Skin epidermis (tissue), 12 donors: ENCODE data around the gene SRD5A1.
A peak's percentile ranks its signal among the peaks of the same experiment; 100 is the strongest.

Source experiments
- H3K27ac ChIP-seq, 21 experiments: fragments of 200-600 bp; sonication (generic) in 11 of 21; one replicate each; pipeline ENCODE4 v1.5.0; 2020; ENCODE audit warnings: mild to moderate bottlenecking in 3 of 21, inconsistent platforms in 2 of 21, moderate library complexity in 2 of 21
- H3K4me3 ChIP-seq, 7 experiments: fragments of 200-600 bp; sonication (generic) in 2 of 7; one replicate each; pipeline ENCODE4 v1.5.0; 2020; ENCODE audit warnings: inconsistent platforms in 2 of 7, mild to moderate bottlenecking in 2 of 7, moderate library complexity in 1 of 7

Gene SRD5A1, protein sequence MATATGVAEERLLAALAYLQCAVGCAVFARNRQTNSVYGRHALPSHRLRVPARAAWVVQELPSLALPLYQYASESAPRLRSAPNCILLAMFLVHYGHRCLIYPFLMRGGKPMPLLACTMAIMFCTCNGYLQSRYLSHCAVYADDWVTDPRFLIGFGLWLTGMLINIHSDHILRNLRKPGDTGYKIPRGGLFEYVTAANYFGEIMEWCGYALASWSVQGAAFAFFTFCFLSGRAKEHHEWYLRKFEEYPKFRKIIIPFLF

DNA sequence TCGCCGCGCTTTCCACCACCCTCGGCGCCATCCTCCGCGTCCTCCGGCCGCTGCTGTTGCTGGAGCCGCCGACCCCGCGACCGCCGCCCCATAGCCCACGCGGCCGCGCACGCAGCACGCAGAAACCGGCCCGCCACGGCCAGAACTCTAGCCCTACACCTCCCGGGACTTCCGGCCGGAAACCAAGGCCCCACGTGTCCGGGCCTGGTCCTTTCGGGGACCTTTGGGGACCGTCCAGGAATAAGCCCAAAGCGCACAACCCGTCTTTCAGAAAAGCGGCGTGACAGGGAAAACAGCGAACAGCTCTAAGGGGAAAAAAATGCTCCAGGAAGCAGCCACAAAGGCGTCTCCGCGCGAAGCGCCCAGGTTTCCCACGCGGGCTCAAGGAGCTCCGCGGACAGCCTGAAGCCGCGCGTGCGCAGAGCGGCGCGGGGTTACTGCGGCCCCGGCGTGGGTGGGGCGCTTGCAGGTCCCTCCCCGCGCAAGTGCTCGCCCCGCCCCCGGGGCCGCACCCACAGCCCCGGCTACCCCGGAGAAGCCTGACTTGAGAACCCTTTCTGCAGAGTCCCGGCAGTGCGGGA, at the start of gene SRD5A1, which contains the start of gene NSUN2:
SRD5A1 (plus strand) TSS at position 553 of the 581 bp plus-strand sequence. CDS start 137 bp downstream, outside the sequence.
NSUN2 (minus strand) TSS at position 157 of the 581 bp plus-strand sequence; CDS start at position 92, 65 bp downstream.
- Histone ChIP-seq H3K27ac (peak within 1 kb of the TSS; percentile 92 to 100 (median 98)), H3K4me3 (peak within 1 kb of the TSS; percentile 83 to 99 (median 91))

DNA sequence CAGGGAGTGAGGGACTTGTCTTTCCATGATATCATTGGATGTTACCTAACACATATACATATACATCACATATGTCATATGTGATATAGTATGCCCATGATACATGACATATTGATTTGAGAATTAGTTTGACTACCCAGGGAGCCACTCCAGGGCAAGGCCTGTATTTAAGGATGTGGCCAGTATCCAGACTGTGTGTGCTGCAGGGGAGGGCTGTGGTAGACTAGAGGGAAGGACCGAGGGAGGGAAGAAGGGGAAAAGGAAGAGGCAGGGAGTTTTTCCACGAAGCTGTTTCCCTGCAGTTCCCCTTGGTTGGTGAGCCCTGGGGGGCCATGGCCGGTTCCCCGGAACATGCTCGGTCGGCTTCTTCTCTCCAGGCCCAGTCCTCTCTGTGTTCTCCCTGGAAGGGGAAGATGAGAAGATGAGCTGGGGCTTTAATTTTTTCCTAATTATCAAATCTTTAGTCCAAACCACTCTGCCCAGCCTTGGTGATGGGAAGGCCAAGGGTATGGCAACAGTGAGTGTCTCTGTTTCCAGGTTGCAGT, 49.1 kb upstream of the SRD5A1 start:
- H3K27ac ChIP-seq = no peak overlapping the region
- no peak overlapping the region for H3K4me3 ChIP-seq

DNA sequence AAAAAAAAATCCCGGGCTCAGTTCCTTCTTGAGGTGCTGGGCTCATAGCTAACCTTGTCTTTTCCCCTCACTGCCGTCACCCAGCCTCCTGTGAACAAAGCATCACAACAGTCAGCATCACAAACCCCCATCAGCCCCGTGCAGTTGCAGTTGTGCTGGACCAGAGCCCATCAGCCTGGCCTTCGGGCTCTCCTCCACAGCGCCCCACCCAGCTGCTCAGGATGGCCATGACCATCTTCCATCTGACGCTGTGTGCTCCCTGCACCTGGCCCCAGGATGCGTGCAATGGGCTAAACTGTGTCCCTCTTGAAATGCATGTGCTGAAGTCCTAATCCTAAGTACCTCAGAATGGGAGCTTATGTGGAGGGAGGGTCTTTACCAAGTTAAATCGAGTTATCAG, 48.5 kb upstream of the SRD5A1 start:
- Histone ChIP-seq H3K4me3 (no peak overlapping the region), H3K27ac (no peak overlapping the region)

DNA sequence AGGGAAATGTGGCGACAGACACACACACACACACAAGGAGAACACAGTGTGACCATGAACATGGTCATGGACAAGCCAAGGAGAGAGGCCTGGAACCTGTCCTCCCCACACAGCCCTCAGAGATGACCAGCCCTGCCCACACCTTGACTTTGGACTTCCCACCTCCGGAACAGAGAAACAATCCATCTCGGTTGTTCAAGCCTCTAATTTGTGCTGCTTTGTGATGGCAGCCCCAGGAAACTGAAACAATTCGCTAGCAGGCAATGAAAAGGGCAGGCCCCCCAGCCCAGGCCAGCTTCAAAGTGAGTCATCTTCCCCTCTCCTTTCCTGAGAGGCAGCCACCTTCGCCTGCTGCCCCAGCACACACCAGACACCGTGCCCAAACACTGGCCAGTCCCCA, 48.1 kb upstream of the SRD5A1 start:
- H3K4me3 ChIP-seq = no peak overlapping the region

DNA sequence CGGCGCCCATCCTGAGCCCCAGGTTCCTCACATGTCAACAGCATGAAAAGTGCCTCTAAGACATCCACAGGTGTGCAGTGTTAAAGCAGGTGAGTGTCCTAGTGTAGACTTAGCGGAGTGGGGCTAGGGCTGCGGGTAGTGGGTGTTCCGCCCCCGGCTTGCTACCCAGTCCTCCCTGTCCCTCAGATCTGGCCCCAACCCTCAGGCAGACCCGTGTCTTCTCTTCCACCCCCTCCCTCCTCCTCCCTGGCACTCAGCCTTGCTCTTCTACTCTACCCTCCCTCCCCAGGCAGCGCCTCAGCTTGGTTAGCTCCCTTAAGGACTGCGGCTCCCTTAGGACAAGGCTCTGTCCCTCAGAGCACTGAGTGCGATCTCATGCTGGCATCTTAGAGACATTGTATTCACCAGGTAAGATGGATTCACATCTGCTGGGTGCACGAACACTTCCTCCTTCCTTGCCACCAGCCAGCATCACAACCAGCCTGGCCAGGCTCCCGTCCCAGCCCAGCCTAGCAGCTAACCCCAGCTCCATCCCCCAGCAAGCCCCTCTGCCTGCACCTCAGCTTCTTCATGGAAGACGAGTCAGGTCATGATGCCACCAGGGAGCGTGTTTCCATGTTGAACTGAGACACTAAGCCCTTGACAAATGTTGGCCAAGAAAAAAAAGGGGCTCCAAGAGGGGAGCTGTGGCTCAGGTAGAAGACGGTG, 47.1 kb upstream of the SRD5A1 start:
- no peak overlapping the region for H3K4me3 ChIP-seq
- H3K27ac ChIP-seq = no peak overlapping the region

More for the DNA sequence above, 48.1 kb upstream of the SRD5A1 start:
- H3K27ac ChIP-seq = no peak overlapping the region

DNA sequence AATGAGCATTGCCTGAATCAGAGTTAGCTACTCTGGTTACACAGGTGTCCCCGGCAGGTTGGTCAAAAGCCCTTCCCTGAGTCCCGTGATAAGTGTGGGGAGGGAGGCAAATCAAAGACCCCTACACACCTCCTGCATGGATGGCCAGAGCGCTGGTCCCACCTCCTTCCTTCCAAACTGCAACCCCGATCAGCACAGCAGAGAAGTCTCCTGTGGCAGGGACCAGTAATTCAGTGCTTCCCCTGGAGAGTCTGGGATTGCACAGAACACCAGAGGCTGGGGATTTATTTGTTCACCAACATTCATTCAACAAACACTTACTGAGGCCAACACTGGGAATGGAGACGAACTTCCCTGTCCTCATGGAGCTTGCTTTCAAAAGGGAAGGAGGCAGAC, 46.6 kb upstream of the SRD5A1 start:
- H3K4me3 ChIP-seq = no peak overlapping the region
- H3K27ac ChIP-seq = no peak overlapping the region

DNA sequence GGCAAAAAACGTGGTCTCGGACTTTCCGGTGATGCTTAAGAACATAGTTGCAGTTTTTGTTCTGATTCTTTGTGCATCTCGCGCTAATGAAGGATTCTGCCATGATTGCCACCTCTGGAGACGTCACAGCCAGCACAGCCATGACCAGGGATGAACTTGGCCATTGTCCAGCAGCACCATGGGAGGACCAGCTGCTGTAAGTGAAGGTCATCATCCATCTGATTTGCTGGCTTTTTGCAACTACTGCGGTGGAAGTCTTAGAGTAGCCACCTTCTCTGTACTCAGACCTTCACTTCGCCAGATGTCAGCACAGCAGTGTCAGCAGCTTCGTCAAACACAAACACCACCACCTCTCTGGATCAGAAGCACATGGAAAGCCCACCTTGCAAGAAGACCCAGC, 46.1 kb upstream of the SRD5A1 start:
- H3K27ac ChIP-seq = no peak overlapping the region
- H3K4me3 ChIP-seq = no peak overlapping the region

DNA sequence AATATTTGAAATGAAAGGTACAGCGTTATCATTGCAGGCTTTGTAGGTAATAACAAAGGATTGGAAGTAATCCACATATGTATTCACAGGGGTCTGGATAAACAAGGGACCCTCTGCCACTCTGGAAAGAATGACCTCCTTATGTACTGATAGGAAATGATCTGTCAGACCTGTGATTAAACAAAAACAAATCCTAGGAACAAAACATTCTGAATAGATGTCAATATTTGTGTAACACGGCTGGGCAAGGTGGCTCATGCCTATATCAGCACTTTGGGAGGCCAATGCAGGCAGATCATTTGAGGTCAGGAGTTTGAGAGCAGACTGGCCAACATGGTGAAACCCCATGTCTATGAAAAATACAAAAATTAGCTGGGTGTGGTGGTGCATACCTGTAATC, 42.7 kb upstream of the SRD5A1 start:
- Histone ChIP-seq H3K27ac (no peak overlapping the region), H3K4me3 (no peak overlapping the region)

DNA sequence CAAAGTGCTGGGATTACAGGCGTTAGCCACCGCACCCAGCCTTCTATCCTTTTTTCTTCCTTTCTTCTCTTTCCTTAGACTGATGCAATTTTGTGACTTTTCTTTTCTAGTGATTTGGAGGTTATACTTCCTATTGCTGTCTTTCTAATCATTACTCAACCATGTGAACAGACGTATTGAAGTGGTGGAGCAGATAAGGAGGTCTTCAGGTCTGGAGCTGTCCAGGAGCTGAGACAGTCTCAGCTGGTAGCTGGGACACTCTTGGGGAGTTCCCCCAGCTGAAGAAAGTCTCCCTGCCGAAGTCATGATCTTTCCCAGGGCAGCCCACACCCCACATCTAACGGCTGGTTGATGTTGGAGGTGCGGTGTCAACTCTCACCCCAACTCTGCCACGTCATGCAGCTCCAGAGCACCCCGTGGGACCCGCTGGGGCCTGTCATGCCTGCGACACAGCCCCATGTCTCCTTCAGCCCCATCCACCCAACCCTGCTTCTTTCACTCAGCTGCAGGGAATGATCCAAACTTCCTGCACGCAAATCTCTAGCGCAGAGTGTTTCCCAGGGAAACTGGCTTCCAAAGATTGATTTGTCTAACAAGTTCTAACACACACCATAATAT, 41.5 kb upstream of the SRD5A1 start:
- Histone ChIP-seq H3K4me3 (no peak overlapping the region), H3K27ac (no peak overlapping the region)

DNA sequence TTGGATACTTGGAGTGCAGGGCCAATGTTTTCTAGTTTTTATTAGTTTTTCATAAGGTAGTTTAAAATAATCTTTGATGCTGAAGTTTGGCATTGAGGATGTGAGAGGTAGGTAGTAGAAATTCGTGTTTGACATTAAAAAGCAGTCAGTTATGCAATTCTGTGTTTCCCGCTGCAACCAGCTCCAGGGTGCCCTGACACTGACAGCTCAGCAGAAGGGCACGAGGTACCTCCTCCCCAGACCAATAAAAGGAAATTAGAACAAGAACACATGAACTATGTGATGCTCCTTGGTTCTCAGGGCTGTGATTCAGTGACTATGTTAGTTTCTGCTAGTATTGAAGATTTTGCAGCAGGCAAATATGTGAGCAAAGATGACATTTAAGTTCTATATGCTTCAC, 40.6 kb upstream of the SRD5A1 start:
- Histone ChIP-seq H3K27ac (no peak overlapping the region), H3K4me3 (no peak overlapping the region)

DNA sequence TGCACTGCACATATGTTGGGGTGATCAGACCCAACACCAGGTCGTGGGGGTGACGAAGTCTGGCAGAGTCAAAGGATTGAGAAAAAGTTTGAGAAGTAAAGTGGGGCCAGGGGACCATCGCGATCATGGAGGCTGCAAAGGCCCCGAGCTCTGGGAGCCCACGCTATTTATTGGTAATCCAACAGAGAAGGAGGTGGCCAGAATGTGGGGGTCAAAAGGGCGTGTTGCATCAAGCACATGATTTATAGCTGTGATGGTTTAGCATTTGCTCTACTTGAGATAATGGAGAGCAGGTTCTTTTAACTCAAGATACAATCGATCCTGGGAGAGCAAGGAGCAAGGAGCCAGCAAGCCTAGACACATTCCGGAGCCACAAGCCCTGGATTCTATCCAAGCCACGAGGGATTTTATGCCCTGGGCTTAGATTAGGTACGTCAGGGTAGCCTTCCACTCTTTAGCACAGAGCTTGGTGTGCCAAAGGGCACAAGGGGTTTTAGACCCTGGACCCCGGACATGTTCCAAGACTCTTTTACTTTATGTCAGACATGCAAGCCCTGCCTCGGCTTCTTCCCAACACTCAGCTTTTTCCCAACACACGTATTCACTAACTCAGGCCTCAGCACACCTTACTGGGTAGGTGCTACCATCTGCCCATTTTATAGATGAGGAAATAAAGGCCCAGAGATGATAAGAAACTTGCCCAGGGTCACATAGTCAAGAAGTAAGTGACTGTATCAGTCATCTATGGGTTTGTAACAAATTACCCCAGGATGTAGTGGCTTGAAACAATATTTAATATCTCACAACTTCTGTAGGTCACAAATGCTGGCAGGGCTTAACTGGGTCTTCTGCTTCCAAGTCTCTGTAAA, 39.9 kb upstream of the SRD5A1 start:
- Histone ChIP-seq H3K27ac (no peak overlapping the region), H3K4me3 (no peak overlapping the region)

DNA sequence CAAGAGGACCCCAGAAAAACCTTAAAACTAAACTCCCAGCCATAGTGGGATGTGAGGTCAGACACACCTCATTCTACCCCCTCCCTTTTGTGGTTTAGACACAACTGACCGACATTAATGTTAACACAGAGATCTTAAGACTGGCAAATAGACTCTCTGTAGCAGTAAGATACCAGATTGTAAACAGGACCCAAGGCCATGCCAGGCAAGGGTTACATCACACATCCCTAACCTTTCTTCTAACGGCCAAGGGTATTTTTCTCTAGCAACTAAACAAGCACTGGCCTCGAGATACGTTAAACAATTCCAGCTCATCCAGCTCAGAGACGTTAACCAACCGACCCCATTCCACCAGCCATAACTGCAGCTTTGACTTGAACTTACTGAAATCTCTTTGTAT, 39.2 kb upstream of the SRD5A1 start:
- no peak overlapping the region for H3K27ac ChIP-seq
- no peak overlapping the region for H3K4me3 ChIP-seq

DNA sequence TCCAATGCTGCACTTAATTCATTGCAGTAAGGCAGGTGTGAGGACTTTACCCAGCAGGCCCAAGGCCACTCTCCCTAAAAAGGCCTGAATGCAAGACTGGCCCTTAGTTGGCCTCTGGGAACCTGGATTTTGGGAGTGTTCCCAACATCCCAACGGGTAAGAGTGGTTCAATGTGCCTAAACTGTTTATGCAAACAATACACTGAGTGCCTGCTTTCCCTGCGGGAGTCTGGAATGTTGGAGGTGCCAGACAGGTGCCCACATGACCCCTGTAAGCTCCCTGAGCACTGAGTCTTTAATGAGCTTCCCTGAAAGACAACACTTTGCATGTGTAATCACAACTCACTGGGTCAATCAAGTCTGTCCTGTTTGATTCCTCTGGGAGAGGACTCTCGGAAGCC, 37.8 kb upstream of the SRD5A1 start:
- no peak overlapping the region for H3K27ac ChIP-seq
- H3K4me3 ChIP-seq = no peak overlapping the region

DNA sequence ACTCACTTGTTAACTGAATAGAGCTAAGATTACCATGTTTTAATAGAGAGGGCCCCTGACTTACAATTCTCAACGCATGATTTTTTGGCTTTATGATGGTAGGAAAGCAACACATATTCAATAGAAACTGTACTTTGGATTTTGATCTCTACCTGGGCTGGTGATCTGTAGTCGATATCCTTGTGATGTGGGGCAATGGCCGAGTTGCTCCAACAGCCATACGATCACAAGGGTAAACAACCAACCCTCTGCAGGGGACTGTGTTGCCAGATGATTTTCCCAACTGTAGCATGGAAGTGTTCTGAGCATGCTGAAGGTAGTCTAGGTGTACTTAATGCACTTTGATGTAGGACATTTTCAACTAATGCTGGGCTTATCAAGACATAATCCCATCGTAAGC, 36.9 kb upstream of the SRD5A1 start:
- no peak overlapping the region for H3K27ac ChIP-seq
- no peak overlapping the region for H3K4me3 ChIP-seq

DNA sequence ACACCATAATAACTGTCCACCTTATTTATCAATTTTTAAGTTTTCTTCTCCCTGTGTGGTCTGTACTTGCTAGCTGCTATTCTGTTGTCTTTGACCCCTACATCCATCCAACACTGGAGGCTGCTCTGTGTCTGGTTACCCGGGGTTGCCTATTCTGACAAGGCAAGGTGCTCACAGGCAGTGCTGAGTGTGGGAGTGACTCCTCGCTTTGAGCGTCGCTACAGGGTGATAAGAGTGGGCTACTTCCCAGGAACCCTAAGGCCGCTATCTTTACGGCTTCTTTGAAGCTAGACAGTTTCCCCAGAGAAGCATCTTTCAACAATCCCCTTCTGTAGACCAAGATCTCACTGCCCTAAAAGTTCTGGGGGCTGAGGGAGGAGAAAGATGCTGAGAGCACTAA, 35.7 kb upstream of the SRD5A1 start:
- Histone ChIP-seq H3K27ac (no peak overlapping the region), H3K4me3 (no peak overlapping the region)

DNA sequence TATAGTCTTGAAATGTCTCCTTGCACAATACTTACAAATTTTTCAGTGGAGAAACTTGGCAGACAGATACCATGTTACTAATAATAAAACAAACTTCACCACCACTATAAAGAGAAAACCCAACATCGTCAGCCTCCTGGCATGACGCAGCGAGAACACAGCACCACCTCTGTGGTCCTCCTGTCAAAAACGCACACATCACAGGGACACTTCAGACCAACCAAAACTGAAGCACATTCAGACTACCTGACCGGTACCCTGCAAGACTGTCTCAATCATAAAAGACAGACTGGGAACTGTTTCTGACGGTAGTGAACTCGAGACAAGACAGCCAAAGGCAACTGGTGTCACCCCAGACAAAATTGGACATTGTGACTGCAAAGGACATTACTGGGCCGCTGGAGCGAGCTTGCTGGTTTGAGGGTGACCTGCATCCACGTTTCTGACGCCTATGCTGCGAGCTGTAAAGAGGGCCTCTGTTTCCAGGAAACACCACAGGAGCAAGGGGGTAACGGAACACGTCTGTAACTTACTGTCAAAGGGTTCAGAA, 34.8 kb upstream of the SRD5A1 start:
- no peak overlapping the region for H3K27ac ChIP-seq

DNA sequence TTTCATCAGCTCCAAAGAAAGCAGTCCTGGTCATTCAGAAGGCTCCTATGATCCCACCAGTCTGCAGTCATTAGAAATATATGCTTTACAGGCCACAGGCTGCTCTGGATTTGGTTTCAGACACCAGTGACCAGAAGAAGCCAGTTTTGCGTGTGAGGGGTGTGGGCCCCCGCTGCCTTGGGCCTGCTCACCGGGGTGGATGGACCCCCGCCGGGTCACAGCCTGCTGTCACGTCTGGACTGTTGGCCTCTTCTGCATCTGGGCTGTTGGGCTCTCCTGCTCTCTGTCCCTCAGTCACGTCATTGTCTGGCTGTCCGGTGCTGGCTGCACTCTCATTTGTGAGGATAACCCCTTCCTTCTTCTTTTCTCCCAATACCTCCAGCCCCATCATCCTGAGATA, 33.5 kb upstream of the SRD5A1 start:
- no peak overlapping the region for H3K4me3 ChIP-seq
- H3K27ac ChIP-seq = no peak overlapping the region

More for the DNA sequence above, 34.8 kb upstream of the SRD5A1 start:
- no peak overlapping the region for H3K4me3 ChIP-seq

DNA sequence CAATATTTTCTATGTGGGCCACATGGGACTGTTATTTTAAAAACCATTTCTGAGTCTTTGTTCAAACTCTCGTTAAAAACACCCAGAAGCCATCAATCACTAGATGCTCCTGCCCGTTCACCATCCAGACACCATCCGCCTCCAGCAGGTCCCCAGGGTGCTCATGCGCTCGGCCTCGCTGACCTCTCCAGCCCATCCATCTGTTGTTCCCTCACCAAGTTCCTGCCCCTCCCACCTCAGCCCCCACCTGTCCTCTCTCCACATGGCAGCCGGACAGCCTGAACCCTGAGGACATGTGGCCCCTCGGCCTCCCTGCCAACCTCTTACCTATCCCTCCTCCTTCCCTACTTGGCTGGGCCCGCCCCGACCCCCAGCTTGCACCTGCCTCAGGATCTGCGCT, 32.0 kb upstream of the SRD5A1 start:
- Histone ChIP-seq H3K4me3 (no peak overlapping the region), H3K27ac (no peak overlapping the region)

DNA sequence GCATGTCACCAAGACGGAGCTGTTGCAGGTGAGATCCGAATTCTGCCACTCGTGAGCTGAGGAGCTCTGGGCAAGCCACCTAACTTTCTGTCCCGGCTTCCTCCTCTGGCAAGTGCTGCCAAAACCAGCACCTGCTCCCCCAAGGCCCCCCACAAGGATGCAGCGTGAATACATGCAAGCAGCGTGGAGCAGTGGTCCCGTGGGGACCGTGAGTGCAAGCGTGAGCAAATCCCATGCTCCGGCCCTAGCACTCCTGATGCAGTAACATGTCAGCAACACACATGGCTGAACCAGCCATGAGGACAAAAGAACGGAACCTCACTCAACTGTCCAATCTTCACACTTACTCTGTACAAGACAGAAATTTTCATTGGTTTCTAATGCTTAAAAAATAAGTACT, 31.4 kb upstream of the SRD5A1 start:
- H3K4me3 ChIP-seq = no peak overlapping the region
- no peak overlapping the region for H3K27ac ChIP-seq
